Vagina (tissue), 2 donors: ENCODE measurements around the gene MPC1.

Experiments
- CTCF ChIP-seq, 3 experiments: fragments of 450-650 bp in 2 of 3; fragments of 200-600 bp in 1 of 3; sonication (generic) in 1 of 3; IDR thresholded peaks; one replicate each; pipeline ENCODE4 v1.5.1; 2017 to 2019; ENCODE audit warnings: antibody characterized with exemption in 3 of 3, mild to moderate bottlenecking in 2 of 3, moderate library complexity in 2 of 3
- POLR2AphosphoS5 ChIP-seq, 2 donors: sonication (generic); formaldehyde crosslinking; IDR thresholded peaks; one replicate each; pipeline ENCODE4 v1.9.0; 2017; ENCODE audit warnings: antibody characterized with exemption in 2 of 2, mild to moderate bottlenecking in 2 of 2, low read depth in 1 of 2; ENCODE audit not compliant: insufficient read depth in 1 of 2

- no peak for TF ChIP-seq CTCF (IDR thresholded peaks at IDR 0.05)
- no peak for TF ChIP-seq POLR2AphosphoS5 (IDR thresholded peaks at IDR 0.05; ENCODE audit: insufficient read depth in 1 of 2, low read depth in 1 of 2)
These were observed 41.0 kb upstream of the MPC1 start for GRCh38 chr6:166423781-166424180.
